BJ (cell line): ENCODE measurements around the gene RGS3. TPM values are rescaled to one million over a fixed set of nuclear protein-coding genes. Genes with fewer than 3 reads are reported as not detected.

Experiments
- CTCF ChIA-PET: fragments of 350-600 bp; formaldehyde crosslinking; extraction: SDS; loops from one replicate; lab custom pipeline; 2021; ENCODE audit warnings: antibody characterized with exemption, inconsistent platforms; lab: Yijun Ruan, JAX
- POLR2A ChIA-PET: fragments of 300-600 bp; sonication (Branson Sonifier 250); formaldehyde crosslinking; extraction: SDS; loops from one replicate; lab custom pipeline; 2021; ENCODE audit warnings: antibody characterized with exemption; lab: Charles Lee
- DNase-seq: peaks from one replicate; pipeline ENCODE4 v3.0.0-alpha.2; 2011; ENCODE audit warnings: low read depth
- H3K27me3 ChIP-seq: 2 replicates; pipeline ENCODE4 v1.6.0; 2011; ENCODE audit warnings: low read length; ENCODE audit not compliant: control insufficient read depth, insufficient read depth
- H3K36me3 ChIP-seq: 2 replicates; pipeline ENCODE4 v1.5.1; 2011; ENCODE audit warnings: low read length; ENCODE audit not compliant: control insufficient read depth, insufficient read depth
- H3K4me3 ChIP-seq: 2 replicates; pipeline ENCODE4 v1.5.1; 2011; ENCODE audit warnings: low read depth, mild to moderate bottlenecking, control low read depth, low read length
- polyA plus RNA-seq: library from polyadenylated mRNA; depleted of rRNA; stranded (reverse); fragments of >200 nt; gene quantifications from 2 replicates; pipeline ENCODE4 v1.2.3, GENCODE V29; 2011
- TF ChIP-seq, protein P1 (sequence below): IDR thresholded peaks from 2 replicates; pipeline ENCODE4 v1.5.1; 2011; ENCODE audit warnings: low read depth, mild to moderate bottlenecking, control low read depth, inconsistent platforms, low read length, moderate library complexity; ENCODE audit not compliant: insufficient read depth

The RGS3 gene
- polyA plus RNA-seq, 1 experiment: 66.4 TPM

- DNase-seq: no peak
- Histone ChIP-seq H3K36me3 (peaks cover 5% of the 10 kb centered on the region; the same call in 1 of the 2 replicates), H3K4me3 (no peak overlapping the region), H3K27me3 (no peaks in the 10 kb centered on the region)
- CTCF ChIA-PET: interaction anchor here (0.5 to 23.9 kb wide), 16 partner anchors 11 to 315 kb away, joined by 3 to 1084 read pairs (median 4); partner anchors contain the start of gene ALAD
- POLR2A ChIA-PET: no interaction called here
- TF ChIP-seq, protein P1, sequence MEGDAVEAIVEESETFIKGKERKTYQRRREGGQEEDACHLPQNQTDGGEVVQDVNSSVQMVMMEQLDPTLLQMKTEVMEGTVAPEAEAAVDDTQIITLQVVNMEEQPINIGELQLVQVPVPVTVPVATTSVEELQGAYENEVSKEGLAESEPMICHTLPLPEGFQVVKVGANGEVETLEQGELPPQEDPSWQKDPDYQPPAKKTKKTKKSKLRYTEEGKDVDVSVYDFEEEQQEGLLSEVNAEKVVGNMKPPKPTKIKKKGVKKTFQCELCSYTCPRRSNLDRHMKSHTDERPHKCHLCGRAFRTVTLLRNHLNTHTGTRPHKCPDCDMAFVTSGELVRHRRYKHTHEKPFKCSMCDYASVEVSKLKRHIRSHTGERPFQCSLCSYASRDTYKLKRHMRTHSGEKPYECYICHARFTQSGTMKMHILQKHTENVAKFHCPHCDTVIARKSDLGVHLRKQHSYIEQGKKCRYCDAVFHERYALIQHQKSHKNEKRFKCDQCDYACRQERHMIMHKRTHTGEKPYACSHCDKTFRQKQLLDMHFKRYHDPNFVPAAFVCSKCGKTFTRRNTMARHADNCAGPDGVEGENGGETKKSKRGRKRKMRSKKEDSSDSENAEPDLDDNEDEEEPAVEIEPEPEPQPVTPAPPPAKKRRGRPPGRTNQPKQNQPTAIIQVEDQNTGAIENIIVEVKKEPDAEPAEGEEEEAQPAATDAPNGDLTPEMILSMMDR: peak; percentile 86
Measured at GRCh38 chr9:113589890-113590289, 126.4 kb downstream of the RGS3 start.

DNA sequence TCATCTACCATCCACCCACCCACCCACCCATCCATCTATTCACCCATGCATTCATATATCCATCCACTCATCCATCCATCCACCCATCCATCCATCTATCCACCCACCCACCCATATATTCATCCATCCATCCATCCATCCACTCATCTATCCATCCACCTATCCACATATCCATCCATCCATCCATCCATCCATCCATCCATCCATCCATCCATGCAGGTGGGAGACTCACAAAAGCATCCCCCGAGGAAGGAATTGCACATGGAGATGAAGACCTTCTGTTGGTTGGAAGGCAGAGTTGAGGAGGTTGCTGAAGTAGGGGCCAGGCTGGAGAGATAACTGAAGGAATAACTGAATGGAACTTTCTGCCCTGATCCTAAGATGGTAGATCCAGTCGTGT lies 126.9 kb downstream of the RGS3 start:
- TF ChIP-seq, protein P1: no peak
- no peak for DNase-seq

DNA sequence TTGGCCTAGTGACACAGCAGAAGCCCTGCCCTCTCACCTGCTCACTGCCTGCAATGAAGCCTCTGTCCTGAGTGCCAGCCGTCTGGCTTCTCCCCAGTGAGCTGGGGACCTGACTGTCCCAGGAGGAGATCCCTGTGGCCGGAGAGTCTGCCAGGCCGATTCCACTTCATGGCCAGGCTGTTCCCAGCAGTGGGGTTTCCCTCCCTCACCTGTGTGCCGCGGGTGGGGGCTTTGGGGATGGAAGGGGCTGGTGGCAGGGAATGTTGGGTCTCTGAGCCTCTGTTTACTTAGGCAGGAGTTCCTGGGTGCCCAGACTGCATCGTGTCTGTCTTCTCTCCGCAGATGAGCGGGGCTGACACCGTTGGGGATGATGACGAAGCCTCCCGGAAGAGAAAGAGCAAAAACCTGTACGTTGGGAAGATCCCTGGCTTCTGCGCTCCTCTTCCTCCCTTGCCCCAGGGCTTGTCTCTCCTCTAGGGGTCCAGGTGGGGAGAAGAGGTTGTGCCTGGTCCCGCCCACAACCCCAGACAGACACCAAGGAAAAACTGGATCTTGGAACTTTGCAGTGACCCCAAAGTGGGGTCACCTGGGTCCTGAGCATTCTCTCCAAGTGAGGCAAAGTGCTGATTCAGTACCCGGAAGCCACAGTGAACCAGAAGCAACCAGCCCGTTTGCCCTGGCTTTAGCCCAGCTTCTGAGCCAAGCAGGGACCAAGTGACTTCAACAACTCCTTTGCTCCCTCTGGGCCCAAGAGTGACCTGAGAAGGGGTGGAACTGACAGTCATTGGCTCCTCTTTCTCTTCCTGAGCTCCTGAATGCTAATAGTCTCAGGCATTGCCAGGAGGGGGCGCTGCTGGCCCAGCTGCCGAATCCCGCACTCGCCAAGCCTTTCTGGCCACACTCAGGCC lies 127.7 kb downstream of the RGS3 start:
- TF ChIP-seq, protein P1: peak; percentile 91
- H3K4me3 ChIP-seq: no peak overlapping the region
- ChIA-PET CTCF (interaction anchor here (0.6 to 23.9 kb wide), 25 partner anchors 9 to 1695 kb away, joined by 3 to 1084 read pairs (median 4); partner anchors contain the start of genes ALAD, C9orf43, POLE3 and UGCG), POLR2A (interaction anchor here (0.6 kb wide), 1 partner anchor 67 kb away, joined by 5 read pairs; no protein-coding TSS in a partner anchor)
- no peak for DNase-seq
- H3K36me3 ChIP-seq: peaks cover 9% of the 10 kb centered on the region
- no peaks in the 10 kb centered on the region for H3K27me3 ChIP-seq

More for the DNA sequence above, 126.9 kb downstream of the RGS3 start:
- no peak overlapping the region for H3K4me3 ChIP-seq
- POLR2A ChIA-PET: no interaction called here
- peaks cover 7% of the 10 kb centered on the region; the same call in 1 of the 2 replicates for H3K36me3 ChIP-seq
- CTCF ChIA-PET: interaction anchor here (0.5 to 23.9 kb wide), 14 partner anchors 8 to 316 kb away, joined by 3 to 1084 read pairs (median 6); partner anchors contain the start of gene ALAD
- H3K27me3 ChIP-seq: no peaks in the 10 kb centered on the region

DNA sequence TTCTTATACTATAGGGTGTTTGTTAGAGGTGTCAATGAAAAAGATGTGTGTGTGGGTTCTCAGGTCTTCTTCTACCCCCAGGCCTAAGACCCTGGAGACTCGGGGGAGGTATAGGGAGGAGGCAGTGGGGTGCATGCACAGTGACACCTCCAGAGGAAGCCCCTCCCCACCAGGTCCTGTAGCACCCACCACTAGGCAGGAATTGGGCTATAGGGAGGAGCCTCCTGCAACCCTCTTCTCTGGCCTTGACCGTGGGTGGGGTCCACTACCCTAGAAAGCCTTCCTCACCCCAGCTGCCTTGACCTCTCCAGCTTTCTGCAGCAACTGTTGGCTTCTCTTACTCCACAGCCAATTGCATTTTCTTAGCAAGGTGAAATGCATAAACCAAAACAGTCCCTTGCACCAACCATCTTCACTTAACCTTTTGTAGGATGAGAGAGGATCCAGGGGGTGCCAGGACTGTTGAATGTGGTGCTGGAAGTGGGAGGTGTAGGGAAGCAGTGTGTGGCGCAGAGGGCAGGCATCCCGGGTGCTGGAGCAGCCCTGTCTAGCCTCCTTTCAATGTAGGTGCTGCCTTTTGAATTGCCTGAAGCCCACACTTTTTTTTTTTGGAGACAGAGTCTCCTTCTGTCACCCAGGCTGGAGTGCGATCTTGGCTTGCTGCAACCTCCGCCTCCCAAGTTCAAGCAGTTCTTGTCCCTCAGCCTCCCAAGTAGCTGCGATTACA lies 128.5 kb downstream of the RGS3 start:
- ChIA-PET CTCF (interaction anchor here (0.6 to 23.9 kb wide), 23 partner anchors 8 to 1696 kb away, joined by 3 to 1084 read pairs (median 4); partner anchors contain the start of genes ALAD and UGCG), POLR2A (interaction anchor here (0.6 kb wide), 1 partner anchor 66 kb away, joined by 5 read pairs; no protein-coding TSS in a partner anchor)
- Histone ChIP-seq H3K4me3 (no peak overlapping the region), H3K27me3 (no peaks in the 10 kb centered on the region), H3K36me3 (peaks cover 15% of the 10 kb centered on the region)
- TF ChIP-seq, protein P1: no peak
- DNase-seq: no peak
